Loucy (cell line): Measurements from ENCODE around the gene CPAMD8.

Source experiments
- H2AFZ ChIP-seq: fragments of 200-600 bp; sonication (generic); 2 replicates; pipeline ENCODE4 v1.6.0; 2016; ENCODE audit warnings: antibody characterized with exemption, mild to moderate bottlenecking, low read length, moderate library complexity
- H3F3A ChIP-seq: fragments of 200-600 bp; 2 replicates; pipeline ENCODE4 v1.6.0; 2016; ENCODE audit warnings: antibody characterized with exemption, low read depth, mild to moderate bottlenecking
- H3K27me3 ChIP-seq: fragments of 200-600 bp; sonication (generic); 2 replicates; pipeline ENCODE4 v1.6.1; 2014; ENCODE audit warnings: low read length, mild to moderate bottlenecking; ENCODE audit not compliant: insufficient read depth, poor library complexity, severe bottlenecking
- H3K36me3 ChIP-seq: fragments of 200-600 bp; sonication (generic); 2 replicates; pipeline ENCODE4 v1.6.1; 2016; ENCODE audit warnings: low read length; ENCODE audit not compliant: insufficient read depth
- H3K4me1 ChIP-seq: fragments of 200-600 bp; sonication (generic); 2 replicates; pipeline ENCODE4 v1.5.1; 2014; ENCODE audit warnings: low read length, mild to moderate bottlenecking; ENCODE audit not compliant: insufficient read depth, poor library complexity, severe bottlenecking
- H3K4me2 ChIP-seq: fragments of 200-600 bp; sonication (generic); 2 replicates; pipeline ENCODE4 v1.6.0; 2014; ENCODE audit warnings: antibody characterized with exemption, low read length, low read depth, mild to moderate bottlenecking; ENCODE audit not compliant: poor library complexity, severe bottlenecking
- H3K4me3 ChIP-seq: fragments of 200-600 bp; sonication (generic); 2 replicates; pipeline ENCODE4 v1.5.1; 2014; ENCODE audit warnings: low read length, mild to moderate bottlenecking, mixed read lengths; ENCODE audit not compliant: poor library complexity, severe bottlenecking
- H3K79me2 ChIP-seq: fragments of 200-600 bp; sonication (generic); 2 replicates; pipeline ENCODE4 v1.6.1; 2014; ENCODE audit warnings: low read length; ENCODE audit not compliant: insufficient read depth
- H3K9ac ChIP-seq: fragments of 200-600 bp; sonication (generic); 2 replicates; pipeline ENCODE4 v1.6.0; 2014; ENCODE audit warnings: mild to moderate bottlenecking, low read depth, low read length, moderate library complexity; ENCODE audit not compliant: poor library complexity, severe bottlenecking
- H3K9me2 ChIP-seq: fragments of 200-600 bp; sonication (generic); replicated peaks from 2 replicates; pipeline ENCODE4 v1.6.1; 2016; ENCODE audit warnings: low read depth, low read length, mixed read lengths
- H3K9me3 ChIP-seq: fragments of 200-600 bp; sonication (generic); 2 replicates; pipeline ENCODE4 v1.6.1; 2014; ENCODE audit warnings: mild to moderate bottlenecking, antibody characterized with exemption, low read length, low read depth; ENCODE audit not compliant: insufficient read depth
- H4K20me1 ChIP-seq: fragments of 200-600 bp; sonication (generic); 2 replicates; pipeline ENCODE4 v1.6.0; 2014; ENCODE audit warnings: antibody characterized with exemption, low read length, mild to moderate bottlenecking; ENCODE audit not compliant: insufficient read depth, poor library complexity, severe bottlenecking
- EZH2phosphoT487 ChIP-seq: fragments of 200-600 bp; IDR thresholded peaks from 2 replicates; pipeline ENCODE4 v1.6.1; 2018; ENCODE audit warnings: antibody characterized with exemption, mild to moderate bottlenecking, moderate library complexity, borderline replicate concordance
- TF ChIP-seq, protein P1 (sequence below): fragments of 200-600 bp; sonication (generic); conservative IDR thresholded peaks from 2 replicates; pipeline ENCODE4 v1.5.1; 2014; ENCODE audit warnings: mild to moderate bottlenecking, antibody characterized with exemption, low read length

Gene CPAMD8

DNA sequence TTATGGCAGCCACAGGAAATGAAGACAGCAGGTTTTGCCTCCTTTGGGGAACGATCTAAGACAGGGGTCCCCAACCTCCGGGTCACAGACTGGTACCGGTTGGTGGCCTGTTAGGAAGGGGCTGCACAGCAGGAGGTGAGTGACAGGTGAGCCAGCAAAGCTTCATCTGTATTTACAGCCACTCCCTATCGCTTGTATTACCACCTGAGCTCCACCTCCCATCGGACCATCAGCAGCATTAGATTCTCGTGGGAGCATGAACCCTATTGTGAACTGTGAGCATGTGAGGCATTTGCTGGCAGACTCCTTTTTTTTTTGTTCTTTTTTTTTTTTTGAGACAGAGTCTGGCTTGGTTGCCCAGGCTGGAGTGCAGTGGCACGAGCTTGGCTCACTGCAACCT, 115.6 kb downstream of the CPAMD8 start:
- H4K20me1 ChIP-seq, result no peaks in the 10 kb centered on the region
- no peaks in the 10 kb centered on the region for H3K36me3 ChIP-seq
- no peak overlapping the region for H3K4me3 ChIP-seq
- no peaks in the 10 kb centered on the region for H3K79me2 ChIP-seq
- no peaks in the 10 kb centered on the region for H3K4me1 ChIP-seq
- no peak overlapping the region for H3K4me2 ChIP-seq
- TF ChIP-seq EZH2phosphoT487, result no peak
- TF ChIP-seq, protein P1, sequence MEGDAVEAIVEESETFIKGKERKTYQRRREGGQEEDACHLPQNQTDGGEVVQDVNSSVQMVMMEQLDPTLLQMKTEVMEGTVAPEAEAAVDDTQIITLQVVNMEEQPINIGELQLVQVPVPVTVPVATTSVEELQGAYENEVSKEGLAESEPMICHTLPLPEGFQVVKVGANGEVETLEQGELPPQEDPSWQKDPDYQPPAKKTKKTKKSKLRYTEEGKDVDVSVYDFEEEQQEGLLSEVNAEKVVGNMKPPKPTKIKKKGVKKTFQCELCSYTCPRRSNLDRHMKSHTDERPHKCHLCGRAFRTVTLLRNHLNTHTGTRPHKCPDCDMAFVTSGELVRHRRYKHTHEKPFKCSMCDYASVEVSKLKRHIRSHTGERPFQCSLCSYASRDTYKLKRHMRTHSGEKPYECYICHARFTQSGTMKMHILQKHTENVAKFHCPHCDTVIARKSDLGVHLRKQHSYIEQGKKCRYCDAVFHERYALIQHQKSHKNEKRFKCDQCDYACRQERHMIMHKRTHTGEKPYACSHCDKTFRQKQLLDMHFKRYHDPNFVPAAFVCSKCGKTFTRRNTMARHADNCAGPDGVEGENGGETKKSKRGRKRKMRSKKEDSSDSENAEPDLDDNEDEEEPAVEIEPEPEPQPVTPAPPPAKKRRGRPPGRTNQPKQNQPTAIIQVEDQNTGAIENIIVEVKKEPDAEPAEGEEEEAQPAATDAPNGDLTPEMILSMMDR, result no peak
- H3K9ac ChIP-seq, result no peak overlapping the region
- peaks cover 4% of the 10 kb centered on the region; the same call in 1 of the 2 replicates for H3K9me3 ChIP-seq
- no peaks in the 10 kb centered on the region for H3K9me2 ChIP-seq
- no peak overlapping the region for H2AFZ ChIP-seq
- no peaks in the 10 kb centered on the region for H3F3A ChIP-seq
- no peaks in the 10 kb centered on the region for H3K27me3 ChIP-seq

DNA sequence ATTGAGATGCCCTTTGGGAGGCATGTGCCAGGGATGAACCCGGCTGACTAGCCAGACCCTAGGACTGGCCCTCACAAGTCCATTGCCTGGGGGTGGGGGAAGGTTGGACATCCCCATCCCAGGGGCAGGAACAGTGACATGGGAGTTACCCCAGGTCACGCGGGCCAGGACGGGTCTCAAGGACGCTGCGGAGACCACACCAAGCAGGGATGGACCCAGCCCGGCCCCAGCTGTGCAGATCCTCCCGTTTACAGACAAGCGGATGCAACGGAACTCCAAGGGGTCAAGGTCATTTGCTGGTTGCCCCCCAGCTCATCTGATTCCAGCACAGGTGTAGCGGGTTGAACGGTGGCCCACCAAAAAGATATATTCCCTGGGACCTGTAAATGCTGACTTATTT, 117.9 kb downstream of the CPAMD8 start:
- Histone ChIP-seq H3F3A (no peaks in the 10 kb centered on the region), H3K4me3 (no peak overlapping the region), H3K79me2 (no peaks in the 10 kb centered on the region), H3K4me2 (no peak overlapping the region), H3K9me2 (no peaks in the 10 kb centered on the region), H3K36me3 (no peaks in the 10 kb centered on the region), H3K27me3 (no peaks in the 10 kb centered on the region), H2AFZ (no peak overlapping the region), H3K9ac (no peak overlapping the region), H4K20me1 (no peaks in the 10 kb centered on the region), H3K9me3 (no peaks in the 10 kb centered on the region), H3K4me1 (no peaks in the 10 kb centered on the region)
- no peak for TF ChIP-seq EZH2phosphoT487
- TF ChIP-seq, protein P1, result no peak

DNA sequence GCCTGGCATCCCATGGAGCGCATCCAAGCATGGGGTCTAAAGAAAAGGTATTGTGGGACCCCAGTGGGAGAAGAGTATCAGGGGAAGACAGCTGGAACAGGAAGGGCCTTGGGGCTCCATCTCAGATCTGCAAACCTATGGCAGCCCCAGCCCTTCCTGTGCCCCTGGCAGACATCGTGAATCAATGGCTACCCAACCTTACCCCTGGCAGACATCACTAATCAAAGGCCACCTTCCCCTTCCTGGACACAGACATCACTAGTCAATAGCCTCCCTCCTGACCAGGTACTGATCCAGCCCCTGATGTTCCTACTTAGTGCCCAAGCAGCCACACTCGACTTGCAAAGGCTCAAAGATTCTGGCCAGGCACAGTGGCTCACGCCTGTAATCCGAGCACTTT, 122.0 kb downstream of the CPAMD8 start:
- TF ChIP-seq, protein P1, result no peak
- no peak for TF ChIP-seq EZH2phosphoT487
- Histone ChIP-seq H3K4me3 (no peak overlapping the region), H3K4me2 (no peak overlapping the region), H3K9me3 (no peaks in the 10 kb centered on the region), H3K36me3 (no peaks in the 10 kb centered on the region), H3K9me2 (no peaks in the 10 kb centered on the region), H3K79me2 (no peaks in the 10 kb centered on the region), H3K27me3 (no peaks in the 10 kb centered on the region), H3K9ac (no peak overlapping the region), H3F3A (no peaks in the 10 kb centered on the region), H3K4me1 (peaks cover 5% of the 10 kb centered on the region), H2AFZ (no peak overlapping the region), H4K20me1 (no peaks in the 10 kb centered on the region)
